Fibroblast of lung (primary cell): ENCODE data around the gene ALG13. TPM values are rescaled to one million over a fixed set of nuclear protein-coding genes. Genes with fewer than 3 reads are reported as not detected.
A peak's percentile ranks its signal among the peaks of the same experiment; 100 is the strongest.

Experiments
- DNase-seq, 2 donors: peaks; one replicate each; pipeline versions ENCODE4 v3.0.0 to v3.0.0-alpha.2; 2010; ENCODE audit warnings: low read depth in 2 of 2
- H2AFZ ChIP-seq: 2 replicates; pipeline ENCODE4 v1.5.1; 2012; ENCODE audit warnings: low read length, control low read depth, inconsistent platforms
- H3K27ac ChIP-seq: 2 replicates; pipeline ENCODE4 v1.5.1; 2011; ENCODE audit warnings: low read length, control low read depth; ENCODE audit not compliant: insufficient read depth
- H3K27me3 ChIP-seq: 2 replicates; pipeline ENCODE4 v1.5.1; 2011; ENCODE audit warnings: mild to moderate bottlenecking, low read length; ENCODE audit not compliant: control insufficient read depth, insufficient read depth
- H3K36me3 ChIP-seq: 2 replicates; pipeline ENCODE4 v1.5.1; 2011; ENCODE audit warnings: low read length; ENCODE audit not compliant: control insufficient read depth, insufficient read depth
- H3K4me1 ChIP-seq: 2 replicates; pipeline ENCODE4 v1.5.1; 2011; ENCODE audit warnings: low read length; ENCODE audit not compliant: control insufficient read depth, insufficient read depth; ENCODE audit errors: extremely low read depth
- H3K4me2 ChIP-seq: 2 replicates; pipeline ENCODE4 v1.5.1; 2011; ENCODE audit warnings: low read length, control low read depth; ENCODE audit not compliant: insufficient read depth; ENCODE audit errors: extremely low read depth
- H3K4me3 ChIP-seq, 4 experiments: fragments of 200-600 bp in 1 of 4; sonication (generic) in 1 of 4; replicated peaks in 1 of 4; 2 replicates each; pipeline ENCODE4 v1.5.1; 2011 to 2016; ENCODE audit warnings: low read length in 4 of 4, low read depth in 3 of 4, mild to moderate bottlenecking in 3 of 4, control low read depth in 2 of 4, inconsistent platforms in 1 of 4, mixed read lengths in 1 of 4; ENCODE audit not compliant: insufficient read depth in 1 of 4; ENCODE audit errors: control extremely low read depth in 1 of 4
- H3K79me2 ChIP-seq: 2 replicates; pipeline ENCODE4 v1.5.1; 2012; ENCODE audit warnings: mild to moderate bottlenecking, low read length, inconsistent platforms; ENCODE audit not compliant: control insufficient read depth, insufficient read depth
- H3K9ac ChIP-seq: 2 replicates; pipeline ENCODE4 v1.5.1; 2011; ENCODE audit warnings: mild to moderate bottlenecking, low read length, control low read depth; ENCODE audit not compliant: insufficient read depth
- H3K9me3 ChIP-seq: 2 replicates; pipeline ENCODE4 v1.5.1; 2012; ENCODE audit warnings: low read depth, low read length; ENCODE audit not compliant: control insufficient read depth, insufficient read depth
- H4K20me1 ChIP-seq: 2 replicates; pipeline ENCODE4 v1.5.1; 2011; ENCODE audit warnings: low read length; ENCODE audit not compliant: control insufficient read depth, insufficient read depth; ENCODE audit errors: extremely low read depth
- EZH2 ChIP-seq: IDR thresholded peaks from 2 replicates; pipeline ENCODE4 v1.5.1; 2012; ENCODE audit warnings: low read length, control low read depth, mild to moderate bottlenecking; ENCODE audit errors: missing control alignments
- polyA minus RNA-seq: library from RNA; depleted of rRNA, polyadenylated mRNA; stranded (reverse); fragments of >200 nt; gene quantifications from 2 replicates; pipeline ENCODE4 v1.2.3, GENCODE V29; 2011; ENCODE audit warnings: low replicate concordance
- polyA plus RNA-seq, 2 donors: library from polyadenylated mRNA; depleted of rRNA in 1 of 2; stranded (reverse) in 1 of 2; unstranded in 1 of 2; fragments of >200 nt; gene quantifications; 2 replicates each; pipeline ENCODE4 v1.2.1, GENCODE V29; 2011 to 2012; ENCODE audit warnings: missing spikeins in 1 of 2
- total RNA-seq: library from RNA; depleted of rRNA; stranded (reverse); fragments of >200 nt; gene quantifications from 2 replicates; pipeline ENCODE4 v1.2.1, GENCODE V29; 2014
- TF ChIP-seq, protein P1 (sequence below), 2 donors: IDR thresholded peaks in 1 of 2; conservative IDR thresholded peaks in 1 of 2; 1 replicate in 1 of 2; 2 replicates in 1 of 2; pipeline ENCODE4 v1.5.1; 2011 to 2012; ENCODE audit warnings: low read length in 2 of 2, control low read depth in 1 of 2, inconsistent platforms in 1 of 2, low read depth in 1 of 2, mild to moderate bottlenecking in 1 of 2

ALG13 gene
- total RNA-seq, result 38.0 and 56.1 TPM in 2 replicates
- polyA plus RNA-seq, result 55.2 and 67.3 TPM in 2 replicates
- 24.2 and 24.3 TPM in 2 replicates for polyA plus RNA-seq (2012)
- polyA minus RNA-seq, result 41.1 and 51.7 TPM in 2 replicates

GRCh38 chrX:111680988-111681779 is at the start of gene ALG13:
Gene ALG13, plus strand, starts transcription at chrX:111681170. Its CDS starts 49 bp downstream, at chrX:111681219.
- H3K79me2 ChIP-seq, result peaks cover 7% of the 10 kb centered on the region
- H3K4me2 ChIP-seq, result peak within 1 kb of the TSS; percentile 51
- no peak within 1 kb of the TSS for H2AFZ ChIP-seq
- H3K27ac ChIP-seq, result peak within 1 kb of the TSS; percentile 99
- H3K27me3 ChIP-seq, result no peaks in the 10 kb centered on the region
- no peaks in the 10 kb centered on the region for H4K20me1 ChIP-seq
- peak within 1 kb of the TSS; percentile 100 for H3K9ac ChIP-seq
- peak within 1 kb of the TSS; percentile 63 to 86 (median 72) for H3K4me3 ChIP-seq
- H3K4me1 ChIP-seq, result no peaks in the 10 kb centered on the region
- no peaks in the 10 kb centered on the region for H3K9me3 ChIP-seq
- H3K36me3 ChIP-seq, result peaks cover 3% of the 10 kb centered on the region
- DNase-seq, result peak; percentile 86 to 93
- TF ChIP-seq, protein P1, sequence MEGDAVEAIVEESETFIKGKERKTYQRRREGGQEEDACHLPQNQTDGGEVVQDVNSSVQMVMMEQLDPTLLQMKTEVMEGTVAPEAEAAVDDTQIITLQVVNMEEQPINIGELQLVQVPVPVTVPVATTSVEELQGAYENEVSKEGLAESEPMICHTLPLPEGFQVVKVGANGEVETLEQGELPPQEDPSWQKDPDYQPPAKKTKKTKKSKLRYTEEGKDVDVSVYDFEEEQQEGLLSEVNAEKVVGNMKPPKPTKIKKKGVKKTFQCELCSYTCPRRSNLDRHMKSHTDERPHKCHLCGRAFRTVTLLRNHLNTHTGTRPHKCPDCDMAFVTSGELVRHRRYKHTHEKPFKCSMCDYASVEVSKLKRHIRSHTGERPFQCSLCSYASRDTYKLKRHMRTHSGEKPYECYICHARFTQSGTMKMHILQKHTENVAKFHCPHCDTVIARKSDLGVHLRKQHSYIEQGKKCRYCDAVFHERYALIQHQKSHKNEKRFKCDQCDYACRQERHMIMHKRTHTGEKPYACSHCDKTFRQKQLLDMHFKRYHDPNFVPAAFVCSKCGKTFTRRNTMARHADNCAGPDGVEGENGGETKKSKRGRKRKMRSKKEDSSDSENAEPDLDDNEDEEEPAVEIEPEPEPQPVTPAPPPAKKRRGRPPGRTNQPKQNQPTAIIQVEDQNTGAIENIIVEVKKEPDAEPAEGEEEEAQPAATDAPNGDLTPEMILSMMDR (conservative IDR thresholded peaks at IDR 0.05 in 1 of 2, IDR thresholded peaks at IDR 0.05 in 1 of 2; ENCODE audit: low read depth in 1 of 2, low read length in 2 of 2), result peak; percentile 62 to 67
- no peak for TF ChIP-seq EZH2

DNA sequence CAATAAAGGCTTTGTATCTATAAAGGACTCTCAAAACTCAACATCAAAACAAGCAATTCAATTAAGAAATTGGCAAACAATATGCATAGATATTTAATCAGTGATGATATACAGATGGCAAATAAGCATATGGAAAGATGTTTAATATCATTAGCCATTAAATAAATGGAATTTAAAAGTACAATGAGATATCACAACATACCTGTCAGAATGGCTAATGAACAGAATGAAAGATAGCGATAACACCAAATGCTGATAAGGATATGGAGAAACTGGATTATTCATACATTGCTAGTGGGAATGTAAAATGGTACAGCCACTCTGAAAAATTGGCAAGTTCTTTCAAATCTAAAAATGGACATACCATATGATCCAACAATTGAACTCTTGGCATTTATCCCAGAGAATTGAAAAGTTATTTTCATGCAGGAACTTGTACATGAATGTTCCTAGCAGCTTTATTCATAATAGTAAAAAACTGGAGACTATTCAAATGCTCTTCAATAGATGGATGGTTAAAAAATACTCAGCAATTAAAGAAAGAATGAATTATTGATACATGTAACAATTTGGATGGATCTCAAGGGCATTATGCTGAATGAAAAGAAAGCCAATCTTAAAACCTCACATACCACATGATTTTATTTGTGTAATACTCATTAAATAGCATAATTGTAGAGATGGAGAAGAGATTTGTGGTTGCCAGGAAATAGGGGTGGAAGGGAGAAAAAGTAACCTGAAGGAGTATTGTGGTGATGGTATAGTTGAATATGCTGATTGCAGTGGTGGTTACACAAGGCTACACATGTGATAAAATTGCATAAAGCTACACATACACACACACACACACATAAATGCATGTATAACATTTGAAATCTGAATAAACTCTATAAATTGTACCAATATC is 45.9 kb upstream of the ALG13 start:
- no peaks in the 10 kb centered on the region for H3K4me1 ChIP-seq
- H3K36me3 ChIP-seq, result no peaks in the 10 kb centered on the region

More for the DNA sequence above, 45.9 kb upstream of the ALG13 start:
- Histone ChIP-seq H3K4me3 (no peak overlapping the region), H3K79me2 (no peaks in the 10 kb centered on the region), H3K27ac (no peak overlapping the region), H2AFZ (no peak overlapping the region), H3K27me3 (no peaks in the 10 kb centered on the region), H3K9ac (no peak overlapping the region), H4K20me1 (no peaks in the 10 kb centered on the region), H3K4me2 (no peak overlapping the region), H3K9me3 (no peaks in the 10 kb centered on the region)
- TF ChIP-seq EZH2, result no peak
- TF ChIP-seq, protein P1 (conservative IDR thresholded peaks at IDR 0.05 in 1 of 2, IDR thresholded peaks at IDR 0.05 in 1 of 2; ENCODE audit: low read depth in 1 of 2, low read length in 2 of 2), result no peak
- DNase-seq, result no peak
